CD4-positive, alpha-beta memory T cell (primary cell): ENCODE results near the gene MGST3. TPM values are rescaled to one million over a fixed set of nuclear protein-coding genes. Genes with fewer than 3 reads are reported as not detected.
A peak's percentile ranks its signal among the peaks of the same experiment; 100 is the strongest.
"Not testable (repeated sequence)": the region's sequence is repeated elsewhere in the genome, so short reads cannot be mapped to it uniquely, and the experiment has no call there.

Experiments
- CTCF ChIA-PET: fragments of 350-600 bp; sonication (Branson Sonifier 250); formaldehyde crosslinking; loops from one replicate; lab custom pipeline; 2021; ENCODE audit warnings: inconsistent platforms; ENCODE audit not compliant: partially characterized antibody; lab: Charles Lee
- POLR2A ChIA-PET: fragments of 350-600 bp; sonication (Branson Sonifier 250); formaldehyde crosslinking; loops from one replicate; lab custom pipeline; 2021; ENCODE audit not compliant: partially characterized antibody; lab: Charles Lee
- DNase-seq, 5 donors: peaks; one replicate each; pipeline versions ENCODE4 v3.0.0 to v3.0.0-alpha.2; 2020 to 2022; ENCODE audit warnings: mixed read lengths in 1 of 5
- H3K27ac ChIP-seq: one replicate; pipeline ENCODE4 v1.7.0; 2013; ENCODE audit warnings: low read depth, low read length
- H3K27me3 ChIP-seq: 2 replicates; pipeline ENCODE4 v1.7.0; 2013; ENCODE audit warnings: mild to moderate bottlenecking, low read length, moderate library complexity; ENCODE audit not compliant: insufficient read depth
- H3K36me3 ChIP-seq: 2 replicates; pipeline ENCODE4 v1.7.0; 2013; ENCODE audit warnings: mild to moderate bottlenecking, low read length, moderate library complexity; ENCODE audit not compliant: insufficient read depth
- H3K4me1 ChIP-seq: 2 replicates; pipeline ENCODE4 v1.7.0; 2013; ENCODE audit warnings: mild to moderate bottlenecking, low read length, moderate library complexity; ENCODE audit not compliant: insufficient read depth
- H3K4me3 ChIP-seq, 2 donors: one replicate each; pipeline ENCODE4 v1.7.0; 2013; ENCODE audit warnings: low read length in 2 of 2, mild to moderate bottlenecking in 1 of 2
- H3K9me3 ChIP-seq, 2 donors: one replicate each; pipeline ENCODE4 v1.7.0; 2013; ENCODE audit warnings: low read length in 2 of 2, control low read depth in 1 of 2; ENCODE audit not compliant: control insufficient read depth in 1 of 2
- H3K27ac Mint-ChIP-seq, 7 donors: one replicate each; pipeline ENCODE4 v1.8.0; 2020 to 2021; ENCODE audit warnings: mixed read lengths in 7 of 7, mild to moderate bottlenecking in 6 of 7, inconsistent platforms in 3 of 7, moderate library complexity in 3 of 7
- H3K27me3 Mint-ChIP-seq, 2 donors: one replicate each; pipeline ENCODE4 v1.8.0; 2020 to 2021; ENCODE audit warnings: mixed read lengths in 2 of 2
- H3K36me3 Mint-ChIP-seq, 2 donors: one replicate each; pipeline ENCODE4 v1.8.0; 2020 to 2021; ENCODE audit warnings: mixed read lengths in 2 of 2, inconsistent platforms in 1 of 2, mild to moderate bottlenecking in 1 of 2
- H3K4me1 Mint-ChIP-seq, 4 donors: one replicate each; pipeline ENCODE4 v1.8.0; 2020 to 2021; ENCODE audit warnings: mixed read lengths in 4 of 4, mild to moderate bottlenecking in 1 of 4
- H3K4me3 Mint-ChIP-seq, 8 donors: one replicate each; pipeline ENCODE4 v1.8.0; 2020 to 2021; ENCODE audit warnings: mixed read lengths in 8 of 8, mild to moderate bottlenecking in 7 of 8, moderate library complexity in 6 of 8, inconsistent platforms in 3 of 8
- H3K9me3 Mint-ChIP-seq, 8 donors: one replicate each; pipeline ENCODE4 v1.8.0; 2020 to 2021; ENCODE audit warnings: mixed read lengths in 8 of 8, mild to moderate bottlenecking in 5 of 8, inconsistent platforms in 3 of 8, moderate library complexity in 1 of 8
- intact Hi-C: fragments of 100-400 bp; cut with micrococcal nuclease; formaldehyde crosslinking; loops from one replicate; pipeline ENCODE4 v1.15.1; 2023
- polyA plus RNA-seq, 2 donors: library from polyadenylated mRNA; unstranded; fragments of 300-500 nt; fragmentation: Illumina TruSeq; gene quantifications; one replicate each; pipeline ENCODE4 v1.2.3, GENCODE V29; 2021
- total RNA-seq, 2 experiments: library from RNA; stranded (reverse); gene quantifications; one replicate each; pipeline ENCODE4 v1.2.3, GENCODE V29; 2021

Gene MGST3
- total and polyA plus RNA-seq, 4 experiments from 2014 or later: 67.6 to 176 (median 123) TPM

DNA sequence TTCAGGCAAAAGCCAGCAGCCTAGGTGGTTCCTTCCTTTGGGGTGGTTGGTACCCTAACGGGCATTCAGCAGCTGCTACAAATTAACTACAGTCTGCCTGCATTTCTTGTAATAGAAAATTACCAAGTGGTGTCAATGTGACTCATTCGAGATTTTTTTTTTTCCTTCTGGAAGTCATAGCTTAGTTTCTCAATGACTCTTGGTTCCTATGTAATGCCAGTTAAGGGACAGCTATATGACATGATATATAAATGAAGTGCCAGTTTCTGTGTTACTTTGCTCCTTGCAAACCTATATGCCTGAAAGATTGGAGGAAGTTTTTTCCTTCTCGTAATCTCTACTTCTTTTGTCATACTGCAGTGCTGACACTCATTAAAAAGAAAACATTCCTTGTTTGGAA is 2.6 kb downstream of the MGST3 start:
- intact Hi-C loops: loop anchor here (10.0 kb wide), 1 partner anchor 191 kb away; the partner anchor contains the start of gene UCK2
- peaks cover 15 to 25% (median 24%) of the 10 kb centered on the region in 4 donors for H3K4me1 Mint-ChIP-seq
- H3K27me3 Mint-ChIP-seq: no peaks in the 10 kb centered on the region
- Histone ChIP-seq H3K4me3 (no peak overlapping the region), H3K9me3 (no peaks in the 10 kb centered on the region), H3K4me1 (peaks cover 35% of the 10 kb centered on the region), H3K36me3 (no peaks in the 10 kb centered on the region), H3K27ac (no peak overlapping the region), H3K27me3 (no peaks in the 10 kb centered on the region)
- DNase-seq: no peak
- ChIA-PET POLR2A (no interaction called here), CTCF (interaction anchor here (1.2 to 1.3 kb wide), 2 partner anchors 11 to 136 kb away, joined by 3 read pairs; no protein-coding TSS in a partner anchor)
- H3K4me3 Mint-ChIP-seq: peak overlapping the region in 2 of 8 donors; percentile 1 to 35
- H3K9me3 Mint-ChIP-seq: no peaks in the 10 kb centered on the region
- no peak overlapping the region for H3K27ac Mint-ChIP-seq
- H3K36me3 Mint-ChIP-seq: peaks cover 9 to 16% of the 10 kb centered on the region in 2 donors

GRCh38 chr1:165634154-165634921 is 3.3 kb downstream of the MGST3 start:
- H3K36me3 ChIP-seq: no peaks in the 10 kb centered on the region
- H3K27ac ChIP-seq: no peak overlapping the region
- no peaks in the 10 kb centered on the region for H3K27me3 Mint-ChIP-seq
- peak overlapping the region in 3 of 7 donors; percentile 5 to 42 (median 14) for H3K27ac Mint-ChIP-seq
- DNase-seq: no peak
- intact Hi-C loops: loop anchor here (10.0 kb wide), 1 partner anchor 190 kb away; the partner anchor contains the start of gene UCK2
- no peaks in the 10 kb centered on the region for H3K9me3 ChIP-seq
- no peaks in the 10 kb centered on the region for H3K9me3 Mint-ChIP-seq
- peaks cover 35% of the 10 kb centered on the region for H3K4me1 ChIP-seq
- POLR2A ChIA-PET: no interaction called here
- peak overlapping the region in 5 of 8 donors; percentile 1 to 37 (median 27) for H3K4me3 Mint-ChIP-seq
- H3K36me3 Mint-ChIP-seq: peaks cover 12 to 20% of the 10 kb centered on the region in 2 donors
- no peak overlapping the region for H3K4me3 ChIP-seq
- CTCF ChIA-PET: no interaction called here
- H3K27me3 ChIP-seq: no peaks in the 10 kb centered on the region
- H3K4me1 Mint-ChIP-seq: peaks cover 15 to 25% (median 24%) of the 10 kb centered on the region in 4 donors

DNA sequence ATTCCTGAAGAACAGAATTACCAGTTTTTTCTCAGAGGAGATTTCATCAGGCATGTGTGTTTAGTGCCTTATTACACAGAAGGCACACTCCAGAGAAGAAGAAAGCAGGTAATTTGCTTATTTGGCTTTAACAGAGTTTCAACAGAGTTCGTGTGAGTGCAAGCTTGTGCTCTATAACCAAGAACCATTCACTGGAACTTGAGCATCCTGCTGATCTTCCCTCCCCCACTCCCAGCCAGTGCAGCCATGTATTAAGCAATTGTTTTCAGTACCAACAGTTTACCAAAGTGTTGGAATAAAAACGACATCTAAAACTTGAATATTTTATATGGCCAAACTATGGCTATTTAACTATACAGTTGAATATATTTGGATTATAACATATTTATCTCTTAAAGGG is 4.3 kb downstream of the MGST3 start:
- POLR2A ChIA-PET: interaction anchor here (1.3 kb wide), 1 partner anchor 37 kb away, joined by 3 read pairs; no protein-coding TSS in a partner anchor
- no peak overlapping the region for H3K4me3 ChIP-seq
- no peaks in the 10 kb centered on the region for H3K9me3 ChIP-seq
- no peaks in the 10 kb centered on the region for H3K36me3 ChIP-seq
- no peak overlapping the region for H3K27ac Mint-ChIP-seq
- no peaks in the 10 kb centered on the region for H3K27me3 Mint-ChIP-seq
- H3K4me1 ChIP-seq: peaks cover 28% of the 10 kb centered on the region
- intact Hi-C loops: loop anchor here (10.0 kb wide), 1 partner anchor 189 kb away; the partner anchor contains the start of gene UCK2
- no peak for DNase-seq
- H3K4me3 Mint-ChIP-seq: no peak overlapping the region
- no peaks in the 10 kb centered on the region for H3K27me3 ChIP-seq
- CTCF ChIA-PET: interaction anchor here (1.2 kb wide), 1 partner anchor 243 kb away, joined by 3 read pairs; no protein-coding TSS in a partner anchor
- peaks cover 12 to 26% of the 10 kb centered on the region in 2 donors for H3K36me3 Mint-ChIP-seq
- H3K9me3 Mint-ChIP-seq: no peaks in the 10 kb centered on the region
- H3K27ac ChIP-seq: no peak overlapping the region
- peaks cover 16 to 28% (median 23%) of the 10 kb centered on the region in 4 donors for H3K4me1 Mint-ChIP-seq

- ChIA-PET CTCF (interaction anchor here (1.1 to 1.2 kb wide), 2 partner anchors 244 to 288 kb away, joined by 3 read pairs; no protein-coding TSS in a partner anchor), POLR2A (interaction anchor here (1.3 kb wide), 1 partner anchor 38 kb away, joined by 3 read pairs; no protein-coding TSS in a partner anchor)
- Histone ChIP-seq H3K4me1 (peaks cover 28% of the 10 kb centered on the region), H3K4me3 (no peak overlapping the region), H3K36me3 (no peaks in the 10 kb centered on the region), H3K27ac (no peak overlapping the region), H3K27me3 (no peaks in the 10 kb centered on the region), H3K9me3 (no peaks in the 10 kb centered on the region)
- peaks cover 12 to 29% of the 10 kb centered on the region in 2 donors for H3K36me3 Mint-ChIP-seq
- H3K27me3 Mint-ChIP-seq: no peaks in the 10 kb centered on the region
- no peak overlapping the region for H3K27ac Mint-ChIP-seq
- intact Hi-C loops: loop anchor here (10.0 kb wide), 1 partner anchor 189 kb away; the partner anchor contains the start of gene UCK2
- DNase-seq: no peak
- peaks cover 21 to 30% (median 25%) of the 10 kb centered on the region in 4 donors for H3K4me1 Mint-ChIP-seq
- H3K9me3 Mint-ChIP-seq: no peaks in the 10 kb centered on the region
- H3K4me3 Mint-ChIP-seq: no peak overlapping the region
Observed at GRCh38 chr1:165635823-165636222, 4.8 kb downstream of the MGST3 start.

DNA sequence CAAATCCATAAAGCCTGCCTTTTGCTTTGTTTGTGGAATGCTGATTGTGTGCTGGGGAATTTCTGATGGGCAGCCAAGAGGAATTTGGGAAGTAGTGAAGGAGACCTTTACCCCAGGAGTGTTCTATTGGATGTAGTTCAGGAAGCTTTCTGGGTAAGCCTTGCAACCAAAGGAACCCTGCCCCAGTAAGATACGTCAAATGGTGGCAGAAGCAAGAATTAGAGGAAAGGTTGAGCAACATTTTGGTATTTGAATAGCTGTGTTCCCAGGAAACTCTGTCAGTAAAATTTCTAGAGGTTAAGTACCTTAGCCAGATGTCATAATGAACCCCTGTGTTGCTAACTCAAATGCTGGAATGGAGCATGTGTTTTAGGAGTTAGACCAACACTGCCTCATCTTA is 6.4 kb downstream of the MGST3 start:
- no peaks in the 10 kb centered on the region for H3K27me3 ChIP-seq
- H3K36me3 Mint-ChIP-seq: peaks cover 12 to 29% of the 10 kb centered on the region in 2 donors
- intact Hi-C loops: loop anchor here (10.0 kb wide), 1 partner anchor 187 kb away; the partner anchor contains the start of gene UCK2
- H3K27ac Mint-ChIP-seq: no peak overlapping the region
- H3K9me3 Mint-ChIP-seq: no peaks in the 10 kb centered on the region
- peaks cover 16% of the 10 kb centered on the region for H3K4me1 ChIP-seq
- POLR2A ChIA-PET: interaction anchor here (0.8 kb wide), 1 partner anchor 21 kb away, joined by 3 read pairs; no protein-coding TSS in a partner anchor
- no peak overlapping the region for H3K27ac ChIP-seq
- H3K36me3 ChIP-seq: no peaks in the 10 kb centered on the region
- H3K4me3 Mint-ChIP-seq: no peak overlapping the region
- DNase-seq: no peak
- peaks cover 22 to 30% (median 25%) of the 10 kb centered on the region in 4 donors for H3K4me1 Mint-ChIP-seq
- no peak overlapping the region for H3K4me3 ChIP-seq
- no peaks in the 10 kb centered on the region for H3K9me3 ChIP-seq
- H3K27me3 Mint-ChIP-seq: no peaks in the 10 kb centered on the region
- CTCF ChIA-PET: interaction anchor here (1.3 kb wide), 1 partner anchor 270 kb away, joined by 5 read pairs; no protein-coding TSS in a partner anchor

DNA sequence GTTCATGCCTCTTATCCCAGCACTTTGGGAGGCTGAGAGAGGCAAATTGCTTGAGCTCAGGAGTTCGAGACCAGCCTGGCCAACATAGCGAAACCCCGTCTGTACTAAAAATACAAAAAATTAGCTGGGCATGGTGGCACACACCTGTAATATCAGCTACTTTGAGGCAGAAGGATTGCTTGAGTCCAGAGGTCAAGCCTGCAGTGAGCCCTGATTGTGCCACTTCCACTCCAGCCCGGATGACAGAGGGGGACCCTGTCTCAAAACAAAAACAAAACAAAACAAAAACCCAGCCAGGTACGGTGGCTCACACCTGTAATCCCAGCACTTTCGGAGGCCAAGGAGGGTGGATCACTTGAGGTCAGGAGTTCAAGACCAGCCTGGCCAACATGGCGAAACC is 7.2 kb downstream of the MGST3 start:
- H3K9me3 Mint-ChIP-seq, H3K27ac ChIP-seq, H3K4me3 ChIP-seq, H3K4me3 Mint-ChIP-seq, CTCF ChIA-PET, H3K27me3 ChIP-seq, H3K27ac Mint-ChIP-seq, H3K27me3 Mint-ChIP-seq, H3K4me1 ChIP-seq, H3K9me3 ChIP-seq, H3K36me3 ChIP-seq, DNase-seq, POLR2A ChIA-PET: not testable (repeated sequence)
- intact Hi-C loops: loop anchor here (10.0 kb wide), 1 partner anchor 187 kb away; the partner anchor contains the start of gene UCK2
- H3K4me1 Mint-ChIP-seq: peaks cover 20 to 27% (median 23%) of the 10 kb centered on the region in 4 donors
- peaks cover 12 to 29% of the 10 kb centered on the region in 2 donors for H3K36me3 Mint-ChIP-seq
